ENCODE data around the gene TBX21. TPM values are rescaled to one million over a fixed set of nuclear protein-coding genes. Genes with fewer than 3 reads are reported as not detected.
"Not testable (repeated sequence)": the region's sequence is repeated elsewhere in the genome, so short reads cannot be mapped to it uniquely, and the experiment has no call there.

TBX21 gene
- total RNA-seq, 1 donor = not detected

DNA sequence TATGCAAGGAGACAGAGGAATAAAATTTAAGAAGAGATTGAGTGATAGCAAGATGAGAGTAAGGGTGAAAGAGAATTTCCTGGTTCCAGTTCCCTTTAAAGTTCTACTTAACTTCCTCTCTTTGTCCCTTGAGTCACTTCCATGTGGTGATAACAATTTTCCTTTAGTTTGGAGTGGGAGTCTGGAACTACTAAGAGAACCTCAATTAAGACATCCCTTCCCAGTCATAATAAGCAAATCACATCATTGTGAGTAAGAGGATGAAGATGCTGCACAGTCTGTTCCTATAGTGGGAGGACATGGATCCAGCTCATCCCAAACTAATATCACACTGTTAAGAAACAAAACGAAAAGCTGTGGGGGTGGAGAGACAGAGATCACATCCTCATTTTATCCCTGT is 24.4 kb downstream of the TBX21 start:
- no peak for DNase-seq (ENCODE audit: low read depth)
- no peak overlapping the region for H3K4me3 ChIP-seq (ENCODE audit: low read depth, low read length)
- TF ChIP-seq CTCF (IDR thresholded peaks at IDR 0.05; ENCODE audit: insufficient read depth, low read depth, low read length) = no peak

DNA sequence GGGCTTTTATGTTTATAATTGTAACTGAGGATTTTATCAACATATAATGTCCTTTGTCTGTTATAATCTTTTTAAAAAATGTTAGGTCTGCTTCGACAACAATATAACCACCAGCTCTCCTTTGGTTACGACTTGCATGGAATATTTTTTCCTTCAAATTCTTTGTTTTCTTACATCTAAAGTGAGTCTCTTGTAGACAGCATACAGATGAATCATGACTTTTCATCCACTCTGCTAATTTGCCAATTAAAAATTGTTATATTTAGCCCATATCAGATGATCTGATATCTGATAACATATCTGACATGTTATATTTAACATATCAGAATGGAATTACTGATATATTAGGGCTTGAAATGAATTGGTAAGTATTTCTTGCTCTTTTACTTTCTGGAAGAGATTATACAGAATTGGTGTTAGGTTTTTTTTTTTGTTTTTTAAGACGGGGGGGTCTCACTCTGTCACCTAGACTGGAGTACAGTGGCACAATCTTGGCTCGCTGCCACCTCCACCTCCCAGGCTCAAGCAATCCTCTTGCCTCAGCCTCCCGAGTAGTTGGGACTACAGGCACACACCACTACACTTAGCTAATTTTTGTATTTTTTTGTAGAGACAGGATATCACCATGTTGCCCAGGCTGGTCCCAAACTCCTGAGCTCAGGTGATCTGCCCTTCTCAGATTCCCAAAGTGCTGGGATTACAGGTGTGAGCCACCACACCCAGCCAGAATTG is 27.5 kb downstream of the TBX21 start:
- no peak overlapping the region for H3K4me3 ChIP-seq (ENCODE audit: low read depth, low read length)
- no peak for DNase-seq (ENCODE audit: low read depth)
- no peak for TF ChIP-seq CTCF (IDR thresholded peaks at IDR 0.05; ENCODE audit: insufficient read depth, low read depth, low read length)

- H3K4me3 ChIP-seq (ENCODE audit: low read depth, low read length) = no peak overlapping the region
- no peak for DNase-seq (ENCODE audit: low read depth)
- no peak for TF ChIP-seq CTCF (IDR thresholded peaks at IDR 0.05; ENCODE audit: insufficient read depth, low read depth, low read length)
Observed at GRCh38 chr17:47762728-47763127, 29.7 kb downstream of the TBX21 start.

GRCh38 chr17:47763913-47764582 is 31.0 kb downstream of the TBX21 start:
- no peak for DNase-seq (ENCODE audit: low read depth)

GRCh38 chr17:47773649-47774048 is 40.6 kb downstream of the TBX21 start:
- DNase-seq (ENCODE audit: low read depth); H3K4me3 ChIP-seq (ENCODE audit: low read depth, low read length): not testable (repeated sequence)

More at GRCh38 chr17:47763913-47764582, 31.0 kb downstream of the TBX21 start:
- H3K4me3 ChIP-seq (ENCODE audit: low read depth, low read length) = no peak overlapping the region
- no peak for TF ChIP-seq CTCF (IDR thresholded peaks at IDR 0.05; ENCODE audit: insufficient read depth, low read depth, low read length)

DNA sequence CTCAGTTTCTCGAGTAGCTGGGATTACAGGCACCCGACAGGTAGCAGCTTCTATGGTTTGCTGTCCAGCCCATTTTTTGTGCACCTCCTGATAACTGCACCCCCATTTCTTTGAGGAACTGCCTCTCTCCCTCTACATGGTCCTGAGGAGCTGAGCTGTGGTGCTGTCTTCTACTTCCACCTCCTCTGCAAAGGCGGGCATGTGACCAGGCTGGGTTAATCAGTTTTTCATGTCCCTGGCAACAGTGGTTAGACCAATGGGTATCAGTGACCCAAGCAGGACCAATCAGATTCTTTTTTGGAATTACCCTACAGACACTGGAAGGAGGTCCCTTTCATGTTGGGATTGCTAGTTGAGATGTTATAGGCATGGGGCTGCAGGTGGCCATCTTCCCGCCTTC is 41.3 kb downstream of the TBX21 start:
- H3K4me3 ChIP-seq (ENCODE audit: low read depth, low read length) = no peak overlapping the region
- no peak for TF ChIP-seq CTCF (IDR thresholded peaks at IDR 0.05; ENCODE audit: insufficient read depth, low read depth, low read length)
- DNase-seq (ENCODE audit: low read depth) = no peak

DNA sequence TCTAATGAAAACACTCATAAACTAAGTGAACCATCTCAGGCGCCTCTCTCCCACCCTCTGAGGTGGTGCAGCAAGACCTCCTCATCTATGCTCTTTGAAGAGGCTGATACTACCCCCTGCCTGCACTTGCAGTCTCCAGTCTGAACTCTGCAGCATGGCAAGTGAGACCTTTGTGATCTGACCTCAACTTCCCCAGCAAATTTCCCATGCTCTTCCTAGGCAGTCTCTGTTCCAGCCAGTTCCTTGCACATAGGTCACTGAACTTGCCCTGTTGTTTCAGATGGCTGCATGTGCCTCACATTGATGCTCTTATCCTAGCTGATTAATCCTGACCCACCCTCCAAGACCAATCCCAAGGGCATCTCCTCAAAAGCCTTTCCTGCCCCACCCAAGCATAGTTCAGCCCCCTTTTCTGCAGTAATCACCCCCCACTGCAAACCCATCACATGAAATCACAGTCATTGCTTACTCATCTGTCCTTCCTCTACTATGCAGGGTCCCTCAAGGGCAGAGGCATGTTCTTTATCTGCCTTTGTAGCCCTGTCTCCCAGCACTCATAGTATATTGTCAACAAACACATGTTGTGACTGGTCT is 42.0 kb downstream of the TBX21 start:
- no peak for TF ChIP-seq CTCF (IDR thresholded peaks at IDR 0.05; ENCODE audit: insufficient read depth, low read depth, low read length)
- no peak overlapping the region for H3K4me3 ChIP-seq (ENCODE audit: low read depth, low read length)
- no peak for DNase-seq (ENCODE audit: low read depth)
